ENCODE results near the gene CTNNBIP1.

The CTNNBIP1 gene

GRCh38 chr1:9852004-9852403 lies 58.1 kb downstream of the CTNNBIP1 start:
- TF ChIP-seq, protein P1, sequence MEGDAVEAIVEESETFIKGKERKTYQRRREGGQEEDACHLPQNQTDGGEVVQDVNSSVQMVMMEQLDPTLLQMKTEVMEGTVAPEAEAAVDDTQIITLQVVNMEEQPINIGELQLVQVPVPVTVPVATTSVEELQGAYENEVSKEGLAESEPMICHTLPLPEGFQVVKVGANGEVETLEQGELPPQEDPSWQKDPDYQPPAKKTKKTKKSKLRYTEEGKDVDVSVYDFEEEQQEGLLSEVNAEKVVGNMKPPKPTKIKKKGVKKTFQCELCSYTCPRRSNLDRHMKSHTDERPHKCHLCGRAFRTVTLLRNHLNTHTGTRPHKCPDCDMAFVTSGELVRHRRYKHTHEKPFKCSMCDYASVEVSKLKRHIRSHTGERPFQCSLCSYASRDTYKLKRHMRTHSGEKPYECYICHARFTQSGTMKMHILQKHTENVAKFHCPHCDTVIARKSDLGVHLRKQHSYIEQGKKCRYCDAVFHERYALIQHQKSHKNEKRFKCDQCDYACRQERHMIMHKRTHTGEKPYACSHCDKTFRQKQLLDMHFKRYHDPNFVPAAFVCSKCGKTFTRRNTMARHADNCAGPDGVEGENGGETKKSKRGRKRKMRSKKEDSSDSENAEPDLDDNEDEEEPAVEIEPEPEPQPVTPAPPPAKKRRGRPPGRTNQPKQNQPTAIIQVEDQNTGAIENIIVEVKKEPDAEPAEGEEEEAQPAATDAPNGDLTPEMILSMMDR (conservative IDR thresholded peaks at IDR 0.05), result no peak
- H3K27ac ChIP-seq, result no peak overlapping the region

DNA sequence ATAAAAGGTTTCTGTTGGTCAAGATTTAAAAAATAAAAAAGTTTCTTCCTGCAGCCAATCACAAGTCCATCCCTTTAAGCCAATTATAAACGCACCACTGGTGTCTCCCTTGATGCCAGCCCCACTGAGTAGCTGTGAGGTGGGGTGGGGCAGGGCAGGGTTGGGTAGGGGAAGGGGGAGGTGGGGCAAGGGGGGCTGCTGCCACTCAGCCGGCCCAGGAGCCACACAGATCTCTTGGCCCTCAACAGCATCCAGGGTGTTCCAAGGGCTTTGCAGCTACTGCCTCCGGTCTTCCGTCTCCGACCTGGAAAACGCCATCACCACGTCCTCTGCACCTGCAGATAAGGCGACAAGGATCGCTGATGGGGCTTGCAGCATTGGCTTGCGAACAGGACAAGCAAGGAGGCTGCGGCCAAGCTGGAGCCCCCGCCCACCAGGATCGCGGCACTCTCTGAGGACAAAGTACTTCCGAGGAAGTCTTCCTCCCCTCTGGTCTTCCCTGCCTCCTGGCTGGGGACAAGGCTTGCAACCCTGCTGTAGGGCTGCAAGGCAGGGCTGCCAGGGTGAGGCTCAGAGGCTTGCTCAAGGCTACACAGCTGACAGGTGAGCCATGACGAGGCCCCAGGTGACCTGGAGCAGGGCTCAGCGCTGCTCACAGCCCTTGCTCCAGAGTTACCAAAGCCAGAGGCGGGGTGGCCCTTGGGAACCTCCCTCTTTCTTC lies 59.5 kb downstream of the CTNNBIP1 start:
- TF ChIP-seq, protein P1 (conservative IDR thresholded peaks at IDR 0.05), result no peak
- no peak overlapping the region for H3K27ac ChIP-seq

DNA sequence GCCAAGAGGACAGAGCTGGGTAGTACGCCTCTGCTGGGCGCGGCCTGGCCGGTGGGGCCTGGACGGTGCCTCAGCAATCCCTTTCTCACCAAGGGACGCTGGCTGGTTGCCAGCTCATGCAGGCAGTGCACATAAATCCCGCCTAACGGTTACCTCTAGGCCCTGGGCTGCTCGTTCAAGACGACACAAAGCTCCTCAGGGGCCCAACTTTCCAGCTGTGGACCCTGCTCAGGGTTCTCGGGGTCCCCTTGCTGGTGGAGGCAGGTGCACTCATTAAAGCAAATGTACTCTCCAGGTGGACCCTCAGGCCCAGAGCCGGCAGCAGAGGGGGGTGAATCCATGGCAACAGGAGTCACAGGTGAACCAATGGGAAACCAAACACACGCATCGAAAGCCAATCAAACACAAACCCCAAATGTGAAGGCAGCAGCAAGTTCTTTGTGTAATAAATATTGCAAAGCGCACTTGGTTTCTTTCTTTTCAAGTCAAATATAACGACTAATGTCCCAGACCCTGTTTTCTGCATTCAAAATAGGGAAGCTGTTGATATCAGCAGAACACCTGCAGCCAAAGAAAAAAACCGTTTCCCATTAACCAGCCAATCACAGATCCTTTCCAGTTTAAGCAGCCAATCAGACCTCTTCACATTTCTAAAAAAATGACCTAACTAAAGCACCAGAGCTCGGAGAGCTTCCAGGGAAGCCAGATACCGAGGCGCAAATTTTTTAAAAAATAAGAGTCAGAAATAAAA lies 60.2 kb downstream of the CTNNBIP1 start:
- H3K27ac ChIP-seq, result no peak overlapping the region

GRCh38 chr1:9848022-9848421 lies 62.0 kb downstream of the CTNNBIP1 start:
- no peak overlapping the region for H3K27ac ChIP-seq
- TF ChIP-seq, protein P1 (conservative IDR thresholded peaks at IDR 0.05), result no peak

More for the DNA sequence above, 60.2 kb downstream of the CTNNBIP1 start:
- TF ChIP-seq, protein P1 (conservative IDR thresholded peaks at IDR 0.05), result no peak

DNA sequence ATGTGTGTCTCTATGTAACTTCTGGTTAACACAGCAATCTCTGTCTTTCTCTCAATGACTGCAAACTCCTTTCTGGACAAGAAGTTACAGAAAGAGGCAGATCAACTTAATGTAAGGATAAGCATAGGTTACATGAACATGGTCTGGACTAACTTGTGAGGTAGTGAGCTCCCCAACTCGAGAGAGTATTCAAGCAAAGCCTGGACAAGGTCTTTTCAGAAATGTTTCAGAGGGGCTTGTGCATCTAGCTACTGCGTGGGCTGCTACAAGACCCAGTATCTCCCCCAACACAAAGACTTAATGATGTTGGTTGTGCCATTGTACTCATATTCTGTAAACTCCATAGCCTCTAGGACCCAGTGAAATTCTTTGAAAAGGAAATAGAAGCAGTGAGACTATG lies 62.8 kb downstream of the CTNNBIP1 start:
- peak overlapping the region; percentile 19; the same call in 1 of the 2 replicates for H3K27ac ChIP-seq
- TF ChIP-seq, protein P1 (conservative IDR thresholded peaks at IDR 0.05), result no peak

GRCh38 chr1:9846611-9847171 lies 63.4 kb downstream of the CTNNBIP1 start:
- peak overlapping the region; percentile 19; the same call in 1 of the 2 replicates for H3K27ac ChIP-seq
- TF ChIP-seq, protein P1 (conservative IDR thresholded peaks at IDR 0.05), result no peak

DNA sequence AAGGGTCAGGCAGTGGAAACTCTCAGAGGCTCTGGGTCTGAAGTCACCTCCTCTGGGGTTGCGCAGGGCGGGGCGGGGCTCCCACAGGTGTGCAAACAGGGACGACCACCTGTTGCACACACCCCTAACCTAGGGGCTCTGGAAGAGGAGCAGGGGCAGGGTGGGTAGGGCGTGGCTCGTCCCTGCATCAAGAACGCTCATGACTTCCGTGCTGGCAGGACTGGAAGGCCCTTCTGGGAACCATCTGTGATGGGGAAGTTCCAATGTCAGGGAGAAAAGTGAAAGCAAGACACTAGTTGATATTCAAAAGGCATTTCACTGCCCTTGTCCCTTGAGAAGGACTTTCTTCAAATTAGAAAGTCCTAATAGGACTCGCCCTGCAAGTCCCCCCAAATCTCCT lies 64.2 kb downstream of the CTNNBIP1 start:
- TF ChIP-seq, protein P1 (conservative IDR thresholded peaks at IDR 0.05), result no peak
- H3K27ac ChIP-seq, result peak overlapping the region; percentile 19; the same call in 1 of the 2 replicates

Measured in VCaP (cell line).